Testis (tissue), 3 donors: ENCODE data around the gene GRM4. TPM values are rescaled to one million over a fixed set of nuclear protein-coding genes. Genes with fewer than 3 reads are reported as not detected.

Experiments used
- DNase-seq: peaks from one replicate; pipeline ENCODE4 v3.0.0-alpha.2; 2019
- H3K27ac ChIP-seq, 2 donors: fragments of 200-600 bp; sonication (generic); one replicate each; pipeline ENCODE4 v1.5.1; 2019
- H3K27me3 ChIP-seq: fragments of 200-600 bp; sonication (generic); one replicate; pipeline ENCODE4 v1.5.1; 2019
- H3K36me3 ChIP-seq: fragments of 200-600 bp; sonication (generic); one replicate; pipeline ENCODE4 v1.5.1; 2017; ENCODE audit warnings: low read depth; ENCODE audit errors: missing control alignments
- H3K4me1 ChIP-seq: fragments of 200-600 bp; sonication (generic); one replicate; pipeline ENCODE4 v1.5.1; 2019
- H3K4me3 ChIP-seq, 2 donors: fragments of 200-600 bp; sonication (generic); one replicate each; pipeline ENCODE4 v1.5.1; 2017 to 2019
- H3K9me3 ChIP-seq: fragments of 200-600 bp; sonication (generic); one replicate; pipeline ENCODE4 v1.5.1; 2017
- POLR2A ChIP-seq: fragments of 450-650 bp; IDR thresholded peaks from one replicate; pipeline ENCODE4 v1.6.1; 2017; ENCODE audit warnings: antibody characterized with exemption, mild to moderate bottlenecking, moderate library complexity
- WGBS, 2 donors: methylation state at CpG; one replicate each; pipeline ENCODE4 v1.1.5; 2018; 5-methylcytosine and 5-hydroxymethylcytosine counted together
- intact Hi-C: fragments of 100-400 bp; cut with DNase I; formaldehyde crosslinking; loops from one replicate; pipeline ENCODE4 v1.15.1; 2023; ENCODE audit warnings: low total_unique reads
- polyA plus RNA-seq: library from polyadenylated mRNA; stranded (reverse); fragments of 350-450 nt; fragmentation: Illumina TruSeq; extraction: RNeasy Lipid Tissue Mini Kit (QIAGEN cat#74804); gene quantifications from one replicate; pipeline ENCODE4 v1.2.3, GENCODE V29; 2014; ENCODE audit warnings: low read depth, low replicate concordance; ENCODE audit not compliant: insufficient read depth
- total RNA-seq, 2 donors: library from RNA; depleted of rRNA; stranded (reverse); fragments of >200 nt; gene quantifications; one replicate each; pipeline ENCODE4 v1.2.3, GENCODE V29; 2016
- TF ChIP-seq, protein P1 (sequence below), 3 experiments: fragments of 450-650 bp in 2 of 3; fragments of 200-600 bp in 1 of 3; sonication (generic) in 1 of 3; IDR thresholded peaks; one replicate each; pipeline ENCODE4 v1.5.1; 2016 to 2019; ENCODE audit warnings: antibody characterized with exemption in 3 of 3, mild to moderate bottlenecking in 2 of 3, moderate library complexity in 1 of 3

Gene GRM4
- total and polyA plus RNA-seq, 3 donors from 2014 or later, result 1.6 to 3.5 (median 3.5) TPM

DNA sequence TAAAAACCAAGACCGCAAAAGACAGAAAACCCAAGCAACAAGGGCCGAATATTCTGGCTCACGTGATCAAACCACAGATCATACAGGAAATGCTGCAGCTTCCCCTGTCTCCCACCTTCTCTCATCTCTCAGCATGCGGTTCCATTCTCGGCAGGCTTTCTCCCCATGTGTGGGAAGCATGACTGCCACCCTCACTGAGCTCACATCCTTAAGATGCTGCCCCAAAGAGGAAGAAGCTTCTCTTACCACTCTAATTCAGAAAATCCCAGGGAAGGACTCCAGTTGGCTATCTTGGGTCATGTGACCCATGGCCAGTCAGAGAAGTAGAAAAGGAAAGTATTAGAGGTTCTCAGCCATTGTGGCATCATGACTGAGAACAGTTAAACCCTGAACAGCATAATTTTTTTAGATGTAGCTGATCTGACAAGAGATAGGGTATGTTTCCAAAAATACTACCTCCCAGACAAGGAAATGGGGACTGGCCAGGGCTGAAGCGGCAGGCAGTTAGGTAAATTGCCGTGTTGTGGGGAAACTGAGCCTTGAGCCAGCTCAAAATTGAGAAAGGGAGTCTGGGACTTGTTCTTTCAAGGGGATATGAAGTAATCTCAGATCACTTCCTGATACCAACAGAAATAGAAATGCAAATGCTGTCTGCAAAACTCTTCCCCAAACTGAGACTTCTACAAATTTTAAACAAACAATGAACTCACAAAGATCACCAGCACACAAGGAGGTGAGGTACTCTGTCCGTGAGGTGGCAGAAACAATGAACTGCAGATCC is 37.1 kb upstream of the GRM4 start:
- no peaks in the 10 kb centered on the region for H3K4me1 ChIP-seq
- no peaks in the 10 kb centered on the region for H3K36me3 ChIP-seq
- DNase-seq, result no peak
- intact Hi-C loops, result no loop called here
- H3K27ac ChIP-seq, result no peak overlapping the region
- TF ChIP-seq, protein P1, sequence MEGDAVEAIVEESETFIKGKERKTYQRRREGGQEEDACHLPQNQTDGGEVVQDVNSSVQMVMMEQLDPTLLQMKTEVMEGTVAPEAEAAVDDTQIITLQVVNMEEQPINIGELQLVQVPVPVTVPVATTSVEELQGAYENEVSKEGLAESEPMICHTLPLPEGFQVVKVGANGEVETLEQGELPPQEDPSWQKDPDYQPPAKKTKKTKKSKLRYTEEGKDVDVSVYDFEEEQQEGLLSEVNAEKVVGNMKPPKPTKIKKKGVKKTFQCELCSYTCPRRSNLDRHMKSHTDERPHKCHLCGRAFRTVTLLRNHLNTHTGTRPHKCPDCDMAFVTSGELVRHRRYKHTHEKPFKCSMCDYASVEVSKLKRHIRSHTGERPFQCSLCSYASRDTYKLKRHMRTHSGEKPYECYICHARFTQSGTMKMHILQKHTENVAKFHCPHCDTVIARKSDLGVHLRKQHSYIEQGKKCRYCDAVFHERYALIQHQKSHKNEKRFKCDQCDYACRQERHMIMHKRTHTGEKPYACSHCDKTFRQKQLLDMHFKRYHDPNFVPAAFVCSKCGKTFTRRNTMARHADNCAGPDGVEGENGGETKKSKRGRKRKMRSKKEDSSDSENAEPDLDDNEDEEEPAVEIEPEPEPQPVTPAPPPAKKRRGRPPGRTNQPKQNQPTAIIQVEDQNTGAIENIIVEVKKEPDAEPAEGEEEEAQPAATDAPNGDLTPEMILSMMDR (IDR thresholded peaks at IDR 0.05), result no peak
- no peak for TF ChIP-seq POLR2A
- WGBS, 2 donors, result 87 to 90% methylated on average over 8 of the region's 8 CpGs
- H3K4me3 ChIP-seq, result no peak overlapping the region
- no peaks in the 10 kb centered on the region for H3K27me3 ChIP-seq
- H3K9me3 ChIP-seq, result no peaks in the 10 kb centered on the region

DNA sequence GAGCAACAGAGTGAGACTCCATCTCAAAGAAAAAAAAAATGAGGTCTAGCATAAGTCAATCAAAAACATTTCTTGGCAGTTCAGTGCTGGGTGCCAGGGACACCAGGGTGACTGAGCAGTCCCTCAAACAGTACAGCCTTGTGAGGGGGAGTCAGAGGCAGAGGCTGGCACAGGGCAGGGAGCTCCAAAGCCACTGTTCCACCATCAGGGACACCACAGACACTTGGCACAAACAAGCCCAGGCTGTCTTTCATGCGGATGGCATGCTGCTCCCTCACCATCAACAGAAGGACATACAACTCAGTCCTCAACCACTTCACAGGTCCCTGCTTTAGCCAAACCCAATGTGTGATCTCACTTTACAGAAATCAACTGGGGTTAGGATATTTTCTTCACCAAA is 36.0 kb upstream of the GRM4 start:
- 80 to 95% methylated on average over 1 of the region's 1 CpG for WGBS, 2 donors
- intact Hi-C loops, result no loop called here
- TF ChIP-seq POLR2A, result no peak
- TF ChIP-seq, protein P1 (IDR thresholded peaks at IDR 0.05), result no peak

DNA sequence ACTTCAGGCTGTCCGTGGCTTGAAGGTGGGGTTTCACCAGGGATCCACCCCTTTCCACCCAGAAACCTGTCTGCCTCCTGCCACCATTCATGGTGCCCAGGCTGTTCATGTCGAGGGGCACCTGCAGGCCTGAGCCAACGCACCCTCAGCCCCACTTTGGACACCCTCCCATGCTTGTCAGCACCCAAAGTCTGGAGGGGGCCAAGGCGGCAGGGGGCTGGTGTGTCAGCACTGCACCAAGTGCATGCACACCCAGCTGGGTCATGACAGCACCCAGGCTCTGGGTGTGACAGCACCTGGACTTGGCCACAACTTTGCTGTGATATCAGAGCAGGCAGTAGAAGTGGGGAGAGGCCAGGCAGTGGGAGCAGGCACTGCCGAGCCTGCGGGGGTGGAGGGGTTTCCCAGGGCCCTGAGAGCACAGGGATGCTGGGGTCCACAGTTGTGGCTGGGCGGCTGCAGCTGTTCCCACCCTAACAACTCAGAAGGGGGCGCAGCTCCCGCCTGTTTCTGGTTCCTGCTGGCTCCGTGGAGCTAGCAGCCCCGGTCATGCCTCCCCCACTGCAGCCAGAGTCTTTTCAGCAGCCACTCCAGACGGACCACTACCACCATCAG is 33.3 kb upstream of the GRM4 start:
- no peak for TF ChIP-seq POLR2A
- intact Hi-C loops, result no loop called here
- H3K27ac ChIP-seq, result no peak overlapping the region
- no peak for DNase-seq
- H3K4me3 ChIP-seq, result no peak overlapping the region
- WGBS, 2 donors, result 50 to 77% methylated on average over 6 to 12 of the region's 12 CpGs
- H3K36me3 ChIP-seq, result no peaks in the 10 kb centered on the region
- H3K4me1 ChIP-seq, result no peaks in the 10 kb centered on the region
- H3K9me3 ChIP-seq, result no peaks in the 10 kb centered on the region
- no peaks in the 10 kb centered on the region for H3K27me3 ChIP-seq

More for the DNA sequence above, 36.0 kb upstream of the GRM4 start:
- DNase-seq, result no peak
- Histone ChIP-seq H3K4me1 (no peaks in the 10 kb centered on the region), H3K36me3 (no peaks in the 10 kb centered on the region), H3K9me3 (no peaks in the 10 kb centered on the region), H3K4me3 (no peak overlapping the region), H3K27me3 (no peaks in the 10 kb centered on the region), H3K27ac (no peak overlapping the region)

DNA sequence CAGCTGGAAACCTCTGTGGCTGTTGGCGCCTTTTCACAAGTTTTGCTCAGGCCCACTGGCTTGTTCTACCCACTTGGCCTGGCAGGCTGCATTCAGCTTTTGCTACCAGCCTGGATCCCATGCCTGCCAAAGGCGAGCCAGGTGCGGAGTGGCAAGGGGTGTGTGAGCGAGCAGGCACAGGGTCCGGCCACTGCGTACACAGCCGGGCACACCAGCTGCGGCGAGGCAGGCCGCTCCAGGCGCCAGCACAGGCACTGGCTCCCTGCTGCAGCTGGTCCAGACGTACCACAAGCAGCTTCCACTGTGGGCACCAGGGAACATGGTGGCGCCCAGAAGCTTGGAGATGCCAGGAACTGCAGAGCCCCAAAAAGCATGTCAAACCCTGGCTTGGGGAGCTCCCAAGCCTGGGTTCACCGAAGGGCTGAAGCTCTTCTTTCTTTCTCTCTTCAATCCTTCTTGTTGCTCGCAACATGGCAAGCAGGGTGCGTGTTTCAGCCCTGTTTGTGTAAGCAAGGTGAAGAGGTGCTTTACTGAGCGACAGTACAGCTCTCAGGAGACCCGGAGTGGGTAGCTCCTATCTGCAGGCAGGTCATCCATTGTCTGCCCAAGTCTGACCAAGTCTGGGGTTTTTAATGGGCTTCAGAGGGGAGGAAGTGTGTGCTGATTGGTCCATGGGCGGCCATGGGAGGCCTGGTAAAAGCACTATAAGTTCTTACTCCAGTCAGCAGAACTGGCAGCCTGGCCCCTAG is 32.6 kb upstream of the GRM4 start:
- H3K27ac ChIP-seq, result no peak overlapping the region
- DNase-seq, result no peak
- WGBS, 2 donors, result 91 to 93% methylated on average over 17 to 19 of the region's 19 CpGs
- H3K27me3 ChIP-seq, result no peaks in the 10 kb centered on the region
- no peak overlapping the region for H3K4me3 ChIP-seq
- no peaks in the 10 kb centered on the region for H3K4me1 ChIP-seq
- no peaks in the 10 kb centered on the region for H3K9me3 ChIP-seq
- no peak for TF ChIP-seq POLR2A
- TF ChIP-seq, protein P1 (IDR thresholded peaks at IDR 0.05), result no peak
- H3K36me3 ChIP-seq, result no peaks in the 10 kb centered on the region
- intact Hi-C loops, result no loop called here

DNA sequence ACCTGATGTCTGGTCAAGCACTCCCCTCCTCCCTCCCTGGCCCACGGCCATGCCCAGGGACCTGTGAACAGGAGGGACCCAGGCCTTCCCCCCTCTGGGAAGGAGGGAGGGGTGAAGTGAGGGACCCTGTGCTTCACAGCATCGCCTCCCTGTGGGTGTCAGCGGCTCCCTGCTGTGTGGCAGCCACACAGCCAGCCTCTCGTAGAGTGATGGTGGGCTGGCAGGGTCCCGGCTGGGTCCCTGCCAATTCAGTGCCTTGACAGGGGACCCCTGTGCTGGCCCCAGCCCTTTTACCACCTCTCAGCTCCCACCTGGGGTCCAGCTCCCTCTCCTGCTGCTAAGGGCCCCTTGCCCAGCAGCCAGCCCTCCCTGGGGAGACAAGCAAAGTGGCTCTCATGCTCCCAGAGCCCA is 31.3 kb upstream of the GRM4 start:
- Histone ChIP-seq H3K9me3 (no peaks in the 10 kb centered on the region), H3K27me3 (no peaks in the 10 kb centered on the region), H3K36me3 (no peaks in the 10 kb centered on the region), H3K27ac (no peak overlapping the region), H3K4me1 (no peaks in the 10 kb centered on the region), H3K4me3 (no peak overlapping the region)
- intact Hi-C loops, result no loop called here
- no peak for DNase-seq
- 75 to 94% methylated on average over 1 to 5 of the region's 5 CpGs for WGBS, 2 donors
- TF ChIP-seq, protein P1 (IDR thresholded peaks at IDR 0.05), result no peak
- TF ChIP-seq POLR2A, result no peak
